DOHH2 (cell line): ENCODE data around the gene NR4A2.
"Not testable (repeated sequence)": the region's sequence is repeated elsewhere in the genome, so short reads cannot be mapped to it uniquely, and the experiment has no call there.

Experiments used
- CTCF ChIP-seq: fragments of 200-600 bp; sonication (generic); IDR thresholded peaks from one replicate; pipeline ENCODE4 v1.5.1; 2014; ENCODE audit warnings: antibody characterized with exemption, mild to moderate bottlenecking, low read depth, low read length; ENCODE audit not compliant: poor library complexity, severe bottlenecking
- EZH2phosphoT487 ChIP-seq: fragments of 200-600 bp; sonication (generic); IDR thresholded peaks from 2 replicates; pipeline ENCODE4 v1.6.1; 2017; ENCODE audit warnings: borderline replicate concordance, mild to moderate bottlenecking, antibody characterized with exemption, low read length, moderate library complexity, mixed read lengths

DNA sequence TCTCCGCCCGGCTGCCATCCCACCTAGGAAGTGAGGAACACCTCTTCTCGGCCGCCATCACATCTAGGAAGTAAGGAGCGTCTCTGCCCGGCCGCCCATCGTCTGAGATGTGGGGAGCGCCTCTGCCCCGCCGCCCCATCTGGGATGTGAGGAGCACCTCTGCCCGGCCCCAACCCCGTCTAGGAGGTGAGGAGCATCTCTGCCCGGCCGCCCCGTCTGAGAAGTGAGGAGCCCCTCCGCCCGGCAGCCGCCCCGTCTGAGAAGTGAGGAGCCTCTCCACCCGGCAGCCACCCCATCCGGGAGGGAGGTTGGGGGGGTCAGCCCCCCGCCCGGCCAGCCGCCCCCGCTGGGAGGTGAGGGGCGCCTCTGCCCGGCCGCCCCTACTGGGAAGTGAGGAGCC is 39.1 kb downstream of the NR4A2 start:
- TF ChIP-seq CTCF, EZH2phosphoT487: not testable (repeated sequence)
